NB4 (cell line): ENCODE data around the gene NR6A1.

ENCODE experiments used
- DNase-seq: peaks from one replicate; pipeline ENCODE4 v3.0.0; 2010; ENCODE audit warnings: low read depth
- H3K4me3 ChIP-seq: one replicate; pipeline ENCODE4 v1.5.1; 2011; ENCODE audit warnings: mild to moderate bottlenecking, low read depth, low read length, moderate library complexity
- CTCF ChIP-seq: IDR thresholded peaks from one replicate; pipeline ENCODE4 v1.5.1; 2012; ENCODE audit warnings: low read depth, low read length
- MAX ChIP-seq: IDR thresholded peaks from 2 replicates; pipeline ENCODE4 v1.6.1; 2011; ENCODE audit warnings: low read depth, low read length
- MYC ChIP-seq: IDR thresholded peaks from 2 replicates; pipeline ENCODE4 v1.6.1; 2011; ENCODE audit warnings: low read depth, low read length
- POLR2A ChIP-seq: IDR thresholded peaks from 2 replicates; pipeline ENCODE4 v1.6.1; 2011; ENCODE audit warnings: mild to moderate bottlenecking; ENCODE audit not compliant: insufficient read length; ENCODE audit errors: extremely low read depth

Gene NR6A1

DNA sequence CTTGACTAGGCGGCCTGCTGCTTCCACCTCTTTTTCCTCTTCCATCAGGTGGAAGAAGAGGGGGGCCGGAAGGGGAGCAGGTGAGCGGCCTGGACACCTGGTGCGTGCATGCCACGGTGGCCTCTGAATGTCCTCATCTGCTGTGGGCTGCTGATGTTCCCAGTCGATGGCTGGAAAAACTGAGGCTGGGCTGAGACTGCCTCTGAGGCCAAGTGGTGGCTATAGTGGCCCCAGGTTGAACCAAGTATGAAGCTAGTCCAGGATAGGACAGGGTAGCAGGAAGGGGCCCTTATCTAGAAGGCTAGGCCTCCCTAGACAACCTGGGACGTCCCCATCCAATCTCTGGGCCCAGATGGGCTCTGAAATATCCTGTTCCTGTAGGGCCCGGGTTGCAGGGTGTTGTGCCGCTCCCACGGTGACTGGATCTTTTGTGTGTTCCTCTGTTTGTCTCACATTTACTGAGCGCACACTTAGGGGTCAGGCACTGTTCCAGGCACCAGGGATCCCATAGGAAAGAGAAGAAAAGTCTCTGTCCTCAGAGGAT is 263.2 kb downstream of the NR6A1 start:
- TF ChIP-seq MYC (no peak), MAX (no peak), POLR2A (no peak), CTCF (no peak)
- no peak for DNase-seq

DNA sequence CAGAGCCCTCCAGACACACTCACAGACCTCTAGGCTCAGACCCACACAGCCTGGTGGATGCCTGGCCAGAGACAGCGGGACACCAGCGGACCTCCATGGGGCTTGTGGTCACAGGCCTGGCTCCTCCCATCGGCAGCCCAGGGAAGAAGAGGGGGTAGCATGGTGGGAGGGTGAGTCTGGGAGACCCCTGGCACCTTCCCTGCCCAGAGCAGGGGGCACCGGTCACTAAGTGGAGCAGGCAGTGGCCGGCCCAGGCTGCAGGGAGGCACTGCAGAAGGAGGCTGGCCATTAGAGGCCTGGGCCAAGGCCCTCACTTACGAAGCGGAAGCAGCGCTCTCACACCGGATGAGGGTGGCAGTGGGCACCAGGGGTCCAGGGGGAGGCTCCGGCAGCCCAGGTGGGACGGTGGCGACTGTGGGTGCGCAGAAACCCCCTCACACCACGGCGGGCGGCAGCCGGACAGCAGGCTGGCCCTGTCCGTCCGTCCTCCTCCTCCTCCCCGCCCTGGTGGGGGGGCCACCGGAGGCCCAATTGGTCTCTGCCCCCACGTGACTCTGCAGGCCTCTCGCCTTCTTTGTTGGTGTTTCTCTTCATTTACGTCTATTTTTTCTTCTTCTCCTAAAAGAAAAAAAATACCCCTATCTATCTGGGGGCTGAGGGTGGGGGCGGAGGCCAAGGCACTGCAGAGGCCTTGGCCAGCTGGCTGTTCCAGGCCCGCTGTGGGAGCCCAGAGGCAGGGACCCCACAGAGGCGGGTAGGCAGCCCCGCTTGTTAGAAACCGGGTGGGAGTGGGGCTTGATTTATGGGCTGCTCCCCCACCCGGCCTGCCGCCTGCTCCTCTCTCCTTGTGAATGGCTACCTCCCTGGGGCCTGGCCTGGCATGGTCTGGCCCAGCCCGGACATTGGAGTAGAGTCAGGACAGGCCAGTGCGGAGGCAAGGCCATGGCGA is 263.9 kb downstream of the NR6A1 start, which contains the start of gene NR5A1:
Gene NR5A1, minus strand, starts transcription at position 469 of the 949 bp plus-strand sequence. CDS start 4,004 bp downstream, outside the sequence.
- H3K4me3 ChIP-seq = no peak within 1 kb of the TSS
- TF ChIP-seq CTCF (no peak), POLR2A (no peak)
- no peak for DNase-seq

More for the DNA sequence above, 263.2 kb downstream of the NR6A1 start:
- H3K4me3 ChIP-seq = no peak overlapping the region

DNA sequence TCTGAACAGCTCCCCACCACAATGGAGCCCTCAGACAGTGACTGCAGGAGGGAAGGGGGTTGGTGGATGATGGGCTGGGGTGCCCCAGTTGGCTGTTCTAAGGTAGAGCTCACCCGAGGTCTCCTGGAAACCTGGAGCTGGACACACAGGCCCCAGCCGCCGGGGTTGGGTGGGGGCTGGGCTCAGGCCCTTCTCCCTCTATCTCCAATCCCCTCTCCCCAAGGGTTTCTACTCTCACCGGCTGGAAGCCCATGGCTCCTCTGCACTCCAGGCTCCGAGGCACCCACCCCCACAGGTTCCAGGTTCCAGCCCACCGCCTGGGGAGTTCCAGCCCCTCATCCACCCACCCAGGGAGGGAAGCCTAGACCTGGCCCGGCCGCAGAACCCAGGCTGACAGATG is 264.7 kb downstream of the NR6A1 start:
- no peak for TF ChIP-seq CTCF
- TF ChIP-seq POLR2A = no peak
- TF ChIP-seq MAX = no peak
- TF ChIP-seq MYC = no peak
- no peak overlapping the region for H3K4me3 ChIP-seq
- no peak for DNase-seq

- H3K4me3 ChIP-seq = no peak overlapping the region
- TF ChIP-seq MYC (no peak), MAX (no peak), CTCF (no peak), POLR2A (no peak)
- no peak for DNase-seq
These were observed 265.2 kb downstream of the NR6A1 start for GRCh38 chr9:124505901-124506346.

GRCh38 chr9:124505006-124505900 is 265.9 kb downstream of the NR6A1 start:
- TF ChIP-seq MYC (no peak), MAX (no peak), POLR2A (no peak), CTCF (no peak)
- DNase-seq = no peak

More at GRCh38 chr9:124505006-124505900, 265.9 kb downstream of the NR6A1 start:
- no peak overlapping the region for H3K4me3 ChIP-seq
